Measurements from ENCODE around the gene TNFRSF18. TPM values are rescaled to one million over a fixed set of nuclear protein-coding genes. Genes with fewer than 3 reads are reported as not detected.
A peak's percentile ranks its signal among the peaks of the same experiment; 100 is the strongest.
"Not testable (repeated sequence)": the region's sequence is repeated elsewhere in the genome, so short reads cannot be mapped to it uniquely, and the experiment has no call there.

TNFRSF18 gene
- total RNA-seq, 2 experiments from 2014 or later = 30.7 to 31.0 TPM

DNA sequence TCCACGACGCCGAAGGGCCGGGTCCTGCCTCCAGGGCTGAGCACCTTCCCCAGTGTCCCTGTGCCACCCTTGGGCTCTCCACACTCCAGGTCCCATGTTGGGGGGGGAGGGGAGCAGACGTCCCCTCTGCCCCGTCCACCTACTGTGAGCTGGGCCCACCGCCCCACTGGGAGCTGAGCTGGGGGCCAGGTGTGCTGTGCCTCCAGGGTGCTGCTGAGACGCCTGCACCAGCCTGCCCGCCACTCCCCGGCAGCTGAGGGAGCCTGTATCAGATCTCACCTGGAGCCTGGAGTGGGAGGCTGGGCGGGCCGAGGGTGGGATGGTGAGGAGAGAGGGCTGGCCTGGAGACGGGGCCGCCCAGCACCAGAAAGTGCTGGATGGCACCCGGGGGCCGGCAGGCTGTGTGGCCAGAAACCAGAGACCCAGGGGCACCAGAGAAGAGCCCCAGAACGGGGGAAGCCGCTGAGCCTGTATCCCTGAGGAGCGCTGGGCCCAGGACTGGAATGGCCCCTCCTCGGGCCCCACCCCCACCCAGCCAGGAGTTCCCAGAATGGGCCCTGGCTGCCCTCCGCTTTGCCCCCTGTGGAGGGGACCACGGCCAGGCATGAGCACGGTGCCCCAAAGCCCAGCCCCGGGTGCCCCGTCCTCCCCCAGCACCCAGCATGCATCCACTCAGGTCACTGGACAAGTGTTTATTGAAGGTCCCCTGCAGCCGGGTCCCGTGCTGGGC is 3.4 kb downstream of the TNFRSF18 start:
- Mint-ChIP-seq H3K36me3 (ENCODE audit: low read depth) (no peaks in the 10 kb centered on the region), H3K4me1 (ENCODE audit: low read depth) (peaks cover 22% of the 10 kb centered on the region), H3K27me3 (ENCODE audit: low read depth) (no peaks in the 10 kb centered on the region), H3K27ac (no peak overlapping the region), H3K4me3 (no peak overlapping the region), H3K9me3 (no peaks in the 10 kb centered on the region)
- CTCF ChIA-PET = no interaction called here
- DNase-seq = no peak
- intact Hi-C loops (cut with micrococcal nuclease) = no loop called here

DNA sequence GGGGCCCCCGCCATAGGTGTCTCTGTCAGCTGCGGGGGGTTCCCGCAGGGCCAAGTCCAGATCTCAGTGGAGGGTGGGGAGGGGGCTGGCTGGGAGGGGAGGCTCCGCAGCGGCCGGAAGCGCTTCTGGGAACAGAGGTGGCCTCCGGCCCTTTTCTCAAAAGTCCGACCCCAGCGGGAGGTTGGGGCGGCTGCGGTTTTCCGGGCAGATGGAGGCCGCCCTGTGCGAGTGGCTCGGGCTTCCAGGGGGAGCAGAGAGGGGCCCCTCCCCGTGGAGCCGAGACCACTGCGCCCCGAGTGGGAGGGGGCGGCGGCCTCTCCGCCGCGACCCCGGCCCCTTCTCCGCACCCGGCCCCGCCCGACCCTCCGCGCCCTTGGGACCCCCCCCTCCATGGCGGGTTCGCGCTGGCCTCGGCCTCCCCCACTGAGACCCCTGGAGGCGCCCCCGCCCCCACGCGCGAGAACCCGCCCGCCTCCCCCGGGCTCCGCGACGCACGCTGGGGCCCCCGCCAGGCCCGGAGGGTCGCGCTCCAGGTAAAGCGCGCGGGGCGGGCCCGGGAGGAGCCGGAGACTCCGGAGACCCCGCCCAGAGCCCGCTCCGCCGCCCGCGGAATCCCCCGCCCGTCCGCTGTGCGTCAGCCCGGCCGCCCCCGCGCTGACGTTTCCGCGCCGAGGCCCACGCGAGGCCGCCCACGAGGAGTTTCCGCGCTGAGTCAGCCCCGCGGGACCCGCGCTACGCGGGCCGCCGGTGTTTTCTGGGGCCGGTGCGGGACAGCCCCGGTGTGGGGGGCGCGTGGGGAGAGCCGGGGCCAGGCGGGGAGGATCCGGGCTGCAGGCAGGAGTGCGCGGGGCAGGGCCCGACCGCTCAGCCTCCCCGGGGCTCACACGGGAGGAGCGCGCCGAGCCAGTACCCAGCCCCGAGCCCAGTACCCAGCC is 5.2 kb downstream of the TNFRSF18 start:
- peak overlapping the region; percentile 59 for H3K4me3 Mint-ChIP-seq
- H3K27me3 Mint-ChIP-seq (ENCODE audit: low read depth) = no peaks in the 10 kb centered on the region
- peaks cover 12% of the 10 kb centered on the region for H3K4me1 Mint-ChIP-seq (ENCODE audit: low read depth)
- peak overlapping the region; percentile 83 for H3K27ac Mint-ChIP-seq
- peaks cover 1% of the 10 kb centered on the region for H3K9me3 Mint-ChIP-seq
- CTCF ChIA-PET = interaction anchor here (1.2 kb wide), 1 partner anchor 182 kb away, joined by 3 read pairs; no protein-coding TSS in a partner anchor
- H3K36me3 Mint-ChIP-seq (ENCODE audit: low read depth) = no peaks in the 10 kb centered on the region
- intact Hi-C loops (cut with micrococcal nuclease) = loop anchor here (1.0 to 2.0 kb wide), 4 partner anchors 57 to 137 kb away; partner anchors contain the start of gene C1orf159
- peak; percentile 91 for DNase-seq

DNA sequence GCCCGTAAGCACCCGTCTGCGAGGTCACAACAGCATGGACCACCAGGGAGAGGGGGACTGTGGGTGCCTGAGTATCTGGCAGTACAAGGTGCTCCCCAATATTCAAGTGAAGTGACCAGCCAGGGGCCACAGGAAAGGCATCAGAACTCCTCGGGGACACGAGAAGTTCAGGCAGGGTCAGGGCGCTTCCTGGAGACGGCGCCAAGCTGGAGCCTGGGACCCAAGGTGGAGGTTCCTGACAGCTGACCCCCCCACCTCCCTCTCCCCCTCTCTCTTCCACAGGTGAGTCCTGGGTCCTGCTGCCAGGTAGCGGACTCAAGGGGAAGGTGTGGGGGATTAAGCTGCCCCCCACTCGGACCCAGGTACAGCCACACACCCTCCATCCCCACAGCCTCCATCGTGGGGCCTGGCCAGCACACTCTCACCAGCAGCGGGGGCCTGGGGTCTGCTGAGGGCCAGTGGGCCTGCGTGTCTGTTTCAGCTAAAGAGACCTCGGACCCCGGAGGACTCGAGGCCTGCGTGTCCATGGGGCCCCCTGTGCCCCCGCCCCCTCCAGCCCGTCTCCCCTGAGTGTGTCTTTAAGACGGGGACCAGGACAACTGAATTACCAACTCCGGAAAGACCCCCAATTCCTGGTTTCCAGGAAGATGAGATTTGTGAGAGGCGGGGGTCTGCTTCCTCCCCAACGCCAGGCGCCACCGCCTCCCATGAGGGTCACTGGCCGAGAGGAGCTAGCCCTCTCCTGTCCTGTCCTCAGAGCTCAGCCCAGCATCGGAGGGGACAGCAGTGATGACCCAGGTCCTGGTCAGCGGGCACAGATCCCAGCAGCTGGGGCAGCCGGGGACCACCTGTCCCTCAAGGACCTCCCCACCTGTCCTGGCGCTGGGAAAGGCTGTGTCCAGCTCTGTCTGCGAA is 6.2 kb downstream of the TNFRSF18 start:
- H3K36me3 Mint-ChIP-seq (ENCODE audit: low read depth) = no peaks in the 10 kb centered on the region
- H3K4me1 Mint-ChIP-seq (ENCODE audit: low read depth) = peaks cover 9% of the 10 kb centered on the region
- peaks cover 2% of the 10 kb centered on the region for H3K9me3 Mint-ChIP-seq
- CTCF ChIA-PET = interaction anchor here (1.2 kb wide), 1 partner anchor 181 kb away, joined by 3 read pairs; no protein-coding TSS in a partner anchor
- H3K27me3 Mint-ChIP-seq (ENCODE audit: low read depth) = no peaks in the 10 kb centered on the region
- peak overlapping the region; percentile 59 for H3K4me3 Mint-ChIP-seq
- no peak for DNase-seq
- peak overlapping the region; percentile 83 for H3K27ac Mint-ChIP-seq
- intact Hi-C loops (cut with micrococcal nuclease) = loop anchor here (2.0 kb wide), 2 partner anchors 63 to 83 kb away; partner anchors contain the start of gene C1orf159

DNA sequence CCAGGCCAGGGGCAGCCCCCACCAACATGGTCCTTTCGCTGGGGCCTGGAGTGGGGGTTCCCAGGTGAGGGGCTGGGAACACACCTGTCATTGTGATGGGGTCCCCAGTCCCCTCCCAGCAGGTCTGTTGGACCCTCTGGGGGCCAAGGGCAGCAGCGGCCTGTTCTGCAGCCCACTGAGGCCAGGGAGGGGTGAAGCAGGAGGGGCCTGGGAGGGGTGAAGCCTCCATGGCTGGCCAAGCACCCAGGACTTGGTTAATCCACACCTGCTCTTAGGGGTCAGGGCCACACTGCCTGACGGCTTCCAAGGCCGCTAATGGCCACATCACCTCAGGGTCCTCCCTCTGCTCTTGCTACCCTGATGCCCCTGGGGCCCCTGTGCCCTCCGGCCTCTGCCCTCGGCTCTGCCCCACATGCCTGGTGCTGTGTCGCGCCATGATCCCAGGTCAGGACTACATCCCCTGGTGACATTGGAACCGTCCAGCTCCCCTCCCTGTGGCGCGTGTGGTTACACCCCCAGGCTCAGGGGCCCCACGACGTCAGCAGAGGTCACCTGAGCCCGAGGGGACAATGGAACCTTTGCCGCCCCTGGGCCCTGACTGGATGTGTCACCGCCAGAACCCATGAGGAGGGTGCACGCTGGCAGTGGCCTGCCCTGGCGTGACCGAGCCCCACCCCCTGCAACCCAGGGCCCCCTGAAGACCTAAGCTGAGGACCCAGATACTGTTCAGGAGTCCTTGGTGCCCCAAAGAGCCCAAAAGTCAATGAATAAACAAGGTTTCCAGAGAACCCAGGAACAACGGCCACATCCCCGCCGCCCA is 7.0 kb downstream of the TNFRSF18 start:
- CTCF ChIA-PET = interaction anchor here (0.6 to 1.2 kb wide), 2 partner anchors 180 to 184 kb away, joined by 3 read pairs; no protein-coding TSS in a partner anchor

GRCh38 chr1:1198423-1199140 is 7.8 kb downstream of the TNFRSF18 start:
- intact Hi-C loops (cut with micrococcal nuclease) = no loop called here
- Mint-ChIP-seq H3K27ac (no peak overlapping the region), H3K4me1 (ENCODE audit: low read depth) (peaks cover 9% of the 10 kb centered on the region), H3K9me3 (peaks cover 12% of the 10 kb centered on the region), H3K27me3 (ENCODE audit: low read depth) (no peaks in the 10 kb centered on the region), H3K4me3 (no peak overlapping the region), H3K36me3 (ENCODE audit: low read depth) (peaks cover 2% of the 10 kb centered on the region)
- DNase-seq = no peak
- CTCF ChIA-PET = interaction anchor here (0.6 kb wide), 1 partner anchor 183 kb away, joined by 3 read pairs; no protein-coding TSS in a partner anchor

More for the DNA sequence above, 7.0 kb downstream of the TNFRSF18 start:
- Mint-ChIP-seq H3K9me3 (peaks cover 10% of the 10 kb centered on the region), H3K4me1 (ENCODE audit: low read depth) (peaks cover 9% of the 10 kb centered on the region), H3K4me3 (peak overlapping the region; percentile 59), H3K27me3 (ENCODE audit: low read depth) (no peaks in the 10 kb centered on the region), H3K27ac (peak overlapping the region; percentile 83), H3K36me3 (ENCODE audit: low read depth) (peaks cover 2% of the 10 kb centered on the region)
- DNase-seq = no peak
- intact Hi-C loops (cut with micrococcal nuclease) = no loop called here

DNA sequence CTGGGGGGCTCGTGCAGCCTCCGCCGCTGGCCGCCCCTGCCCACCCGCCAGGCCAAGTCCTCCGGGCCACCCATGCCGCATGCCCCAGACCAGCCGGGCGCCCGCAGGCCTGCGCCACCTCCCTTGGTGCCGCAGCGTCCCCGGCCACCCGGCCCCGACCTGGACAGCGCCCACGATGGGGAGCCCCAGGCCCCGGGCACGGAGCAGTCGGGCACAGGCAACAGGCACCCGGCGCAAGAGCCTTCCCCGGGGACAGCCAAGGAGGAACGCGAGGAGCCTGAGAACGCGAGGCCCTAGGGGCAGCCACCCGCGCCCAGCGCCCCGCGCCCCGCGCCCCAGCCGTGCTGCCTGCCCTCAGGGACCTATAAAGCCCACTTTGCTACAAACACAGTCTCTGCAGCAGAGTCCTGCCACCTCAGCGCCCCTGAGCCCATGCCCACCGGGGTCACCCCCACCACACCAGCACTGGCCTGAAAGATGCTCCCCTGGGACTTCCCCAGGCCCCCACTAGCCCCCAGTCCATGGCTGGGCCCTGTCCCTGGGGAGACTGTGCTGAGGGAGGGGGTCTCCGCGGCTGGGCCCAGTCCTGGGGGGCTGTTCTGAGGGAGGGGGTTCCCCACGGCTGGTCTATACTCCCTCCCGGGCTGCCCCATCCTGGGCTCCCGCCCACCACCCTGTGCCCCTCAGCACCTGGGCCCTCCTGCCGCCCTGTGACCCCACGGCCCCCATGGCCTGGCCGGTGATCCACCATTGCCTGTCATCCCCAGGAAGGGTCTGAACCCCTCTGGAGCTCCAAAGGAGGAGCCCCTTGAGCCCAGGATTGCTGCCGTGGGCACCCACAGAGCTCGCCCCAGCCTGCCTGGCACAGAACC is 8.6 kb downstream of the TNFRSF18 start:
- Mint-ChIP-seq H3K27me3 (ENCODE audit: low read depth) (no peaks in the 10 kb centered on the region), H3K4me3 (no peak overlapping the region), H3K36me3 (ENCODE audit: low read depth) (peaks cover 2% of the 10 kb centered on the region), H3K4me1 (ENCODE audit: low read depth) (peaks cover 9% of the 10 kb centered on the region), H3K9me3 (peaks cover 12% of the 10 kb centered on the region), H3K27ac (no peak overlapping the region)
- CTCF ChIA-PET = no interaction called here
- intact Hi-C loops (cut with micrococcal nuclease) = no loop called here
- DNase-seq = no peak

GRCh38 chr1:1197188-1197500 is 9.2 kb downstream of the TNFRSF18 start:
- DNase-seq = no peak
- peaks cover 9% of the 10 kb centered on the region for H3K4me1 Mint-ChIP-seq (ENCODE audit: low read depth)
- no peaks in the 10 kb centered on the region for H3K27me3 Mint-ChIP-seq (ENCODE audit: low read depth)
- H3K27ac Mint-ChIP-seq = no peak overlapping the region
- intact Hi-C loops (cut with micrococcal nuclease) = no loop called here
- peaks cover 13% of the 10 kb centered on the region for H3K9me3 Mint-ChIP-seq
- no peak overlapping the region for H3K4me3 Mint-ChIP-seq
- CTCF ChIA-PET = no interaction called here
- peaks cover 2% of the 10 kb centered on the region for H3K36me3 Mint-ChIP-seq (ENCODE audit: low read depth)

DNA sequence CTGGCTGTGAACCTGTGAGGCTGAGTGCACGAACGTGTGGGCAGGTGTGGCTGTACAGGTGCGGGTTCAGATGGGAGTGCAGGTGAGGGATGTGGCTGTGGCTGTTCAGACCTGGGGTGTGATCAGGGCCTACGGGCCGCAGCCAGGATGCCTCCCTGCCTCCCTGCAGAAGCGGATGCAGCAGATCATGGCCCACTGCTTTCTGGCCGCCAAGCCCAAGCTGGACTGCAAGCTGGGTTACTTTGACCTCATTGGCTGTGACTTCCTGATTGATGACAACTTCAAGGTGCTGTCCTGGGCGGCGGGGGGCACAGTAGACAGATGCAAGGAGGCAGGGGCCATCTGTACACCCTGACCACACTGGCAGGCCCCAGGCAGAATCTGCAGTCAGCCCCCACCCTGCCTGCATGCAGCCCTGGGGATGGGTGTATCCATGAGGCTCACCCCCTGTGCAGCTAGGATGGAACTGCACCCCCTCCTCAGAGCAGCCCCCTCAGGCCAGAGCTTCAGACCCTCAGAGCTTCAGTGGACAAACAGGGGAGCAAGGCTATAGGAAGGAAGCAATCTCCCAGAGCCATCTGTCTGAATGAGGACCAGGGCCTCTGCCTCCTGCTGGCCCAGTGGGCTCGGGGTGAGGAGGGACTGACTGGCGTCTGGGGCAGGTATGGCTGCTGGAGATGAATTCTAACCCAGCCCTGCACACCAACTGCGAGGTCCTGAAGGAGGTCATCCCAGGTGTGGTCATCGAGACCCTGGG is 9.8 kb downstream of the TNFRSF18 start:
- Mint-ChIP-seq H3K27me3 (ENCODE audit: low read depth) (no peaks in the 10 kb centered on the region), H3K36me3 (ENCODE audit: low read depth) (peaks cover 2% of the 10 kb centered on the region), H3K27ac (no peak overlapping the region), H3K4me1 (ENCODE audit: low read depth) (peaks cover 9% of the 10 kb centered on the region), H3K4me3 (no peak overlapping the region), H3K9me3 (peaks cover 18% of the 10 kb centered on the region)
- intact Hi-C loops (cut with micrococcal nuclease) = no loop called here
- DNase-seq = no peak
- CTCF ChIA-PET = no interaction called here

DNA sequence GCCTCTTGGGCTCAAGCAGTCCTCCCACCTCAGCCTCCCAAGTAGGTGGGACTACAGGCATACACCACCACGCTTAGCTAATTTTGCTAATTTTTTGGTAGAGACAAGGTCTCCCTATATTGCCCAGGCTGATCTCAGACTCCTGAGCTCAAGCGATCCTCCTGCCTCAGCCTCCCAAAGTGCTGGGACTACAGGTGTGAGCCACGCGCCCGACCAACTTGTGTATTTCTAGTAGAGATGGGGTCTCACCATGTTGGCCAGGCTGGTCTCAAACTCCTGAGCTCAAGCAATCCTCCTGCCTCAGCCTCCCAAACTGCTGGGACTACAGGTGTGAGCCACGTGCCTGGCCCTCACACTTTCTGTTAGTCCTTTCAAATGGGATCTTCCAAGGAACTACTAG is 10.7 kb downstream of the TNFRSF18 start:
- H3K4me3 Mint-ChIP-seq; H3K36me3 Mint-ChIP-seq (ENCODE audit: low read depth); H3K4me1 Mint-ChIP-seq (ENCODE audit: low read depth); H3K27me3 Mint-ChIP-seq (ENCODE audit: low read depth); H3K27ac Mint-ChIP-seq; DNase-seq; CTCF ChIA-PET; intact Hi-C loops (cut with micrococcal nuclease): not testable (repeated sequence)
- peaks cover 18% of the 10 kb centered on the region for H3K9me3 Mint-ChIP-seq

GRCh38 chr1:1194723-1195122 is 11.7 kb downstream of the TNFRSF18 start:
- intact Hi-C loops (cut with micrococcal nuclease) = loop anchor here (5.0 kb wide), 1 partner anchor 37 kb away; no protein-coding TSS in a partner anchor
- CTCF ChIA-PET = no interaction called here
- H3K27ac Mint-ChIP-seq = no peak overlapping the region
- peaks cover 2% of the 10 kb centered on the region for H3K36me3 Mint-ChIP-seq (ENCODE audit: low read depth)
- DNase-seq = no peak
- H3K27me3 Mint-ChIP-seq (ENCODE audit: low read depth) = no peaks in the 10 kb centered on the region
- H3K4me1 Mint-ChIP-seq (ENCODE audit: low read depth) = peaks cover 2% of the 10 kb centered on the region
- no peak overlapping the region for H3K4me3 Mint-ChIP-seq
- H3K9me3 Mint-ChIP-seq = peaks cover 18% of the 10 kb centered on the region
